Putamen (tissue), 1 donor: ENCODE data around the gene USP26.
"Not testable (repeated sequence)": the region's sequence is repeated elsewhere in the genome, so short reads cannot be mapped to it uniquely, and the experiment has no call there.

Experiments
- DNase-seq: peaks from one replicate; pipeline ENCODE4 v3.0.0-alpha.2; 2016; ENCODE audit warnings: low spot score

USP26 gene

GRCh38 chrX:133018229-133018628 is 78.7 kb downstream of the USP26 start:
- DNase-seq: no peak

DNA sequence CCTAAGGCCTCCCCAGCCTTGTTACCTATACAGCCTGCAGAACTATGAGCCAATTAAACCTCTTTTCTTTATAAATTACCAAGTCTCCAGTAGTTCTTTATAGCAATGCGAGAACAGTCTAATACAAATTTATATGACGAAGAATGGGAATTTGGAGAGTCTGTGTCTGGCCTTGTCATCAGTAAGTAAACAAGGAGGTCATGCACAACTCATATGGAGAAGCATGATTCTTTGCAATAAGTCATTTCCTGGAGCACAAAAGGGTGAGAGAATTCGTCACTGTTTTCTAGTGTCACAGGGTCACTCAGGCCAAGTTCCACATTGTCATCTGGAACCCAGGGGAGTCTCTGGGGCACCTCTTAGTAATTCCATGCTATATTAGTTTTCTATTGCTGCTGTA is 89.5 kb downstream of the USP26 start:
- no peak for DNase-seq

GRCh38 chrX:133005616-133006015 is 91.3 kb downstream of the USP26 start:
- no peak for DNase-seq

- no peak for DNase-seq
These were observed 91.9 kb downstream of the USP26 start for GRCh38 chrX:133005042-133005441.

- DNase-seq: no peak
These were observed 97.7 kb downstream of the USP26 start for GRCh38 chrX:132999209-132999608.

GRCh38 chrX:132990835-132991234 is 106.1 kb downstream of the USP26 start:
- no peak for DNase-seq

DNA sequence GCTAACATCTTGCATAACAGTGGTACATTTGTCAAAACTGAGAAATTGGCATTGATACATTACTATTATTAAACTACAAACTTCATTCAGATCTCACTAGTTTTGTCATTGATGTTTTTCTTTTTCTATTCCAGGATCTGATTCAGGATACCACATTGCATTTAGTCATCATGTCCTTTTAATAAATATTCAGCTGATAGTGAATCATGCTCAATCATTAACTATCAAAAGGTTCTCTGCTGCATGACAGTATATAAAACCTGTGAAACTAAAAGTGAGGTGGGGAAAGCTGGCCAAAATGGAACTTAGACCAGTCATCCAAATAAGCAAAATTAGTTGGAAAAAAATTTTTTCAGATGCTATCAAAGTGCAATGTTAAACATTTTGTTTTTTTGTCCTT is 110.4 kb downstream of the USP26 start:
- no peak for DNase-seq

DNA sequence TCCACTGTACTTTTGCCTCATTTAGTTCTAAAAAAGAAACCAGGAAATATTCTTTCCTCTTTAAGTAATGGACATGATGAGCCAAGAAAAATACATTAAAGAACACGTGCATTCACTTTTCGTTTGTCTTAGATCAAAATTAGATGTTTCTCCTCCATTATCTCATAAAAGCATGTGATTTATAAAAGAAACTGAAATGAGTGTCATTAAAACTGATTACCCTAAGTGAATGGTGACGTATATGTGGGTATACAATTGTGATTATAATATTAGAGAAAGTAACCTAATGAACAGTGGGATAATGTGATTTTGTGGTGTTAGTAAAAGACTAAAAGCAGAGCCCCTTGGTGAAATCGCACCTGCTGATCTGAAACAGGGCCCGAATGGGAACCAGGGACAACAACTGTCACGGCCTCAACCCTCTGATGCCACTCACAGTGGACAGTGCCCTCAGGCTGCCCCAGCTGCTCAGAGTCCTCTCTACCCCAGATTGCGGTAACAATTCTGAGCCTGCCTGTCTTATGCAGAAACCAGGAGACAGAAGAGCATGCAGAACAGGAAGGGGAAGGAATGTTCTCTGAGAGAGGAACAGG is 112.8 kb downstream of the USP26 start:
- no peak for DNase-seq

GRCh38 chrX:132983496-132983895 is 113.4 kb downstream of the USP26 start:
- DNase-seq: no peak

- not testable (repeated sequence) for DNase-seq
These were observed 116.9 kb downstream of the USP26 start for GRCh38 chrX:132980035-132980434.
